ENCODE measurements around the gene CUX1.
A peak's percentile ranks its signal among the peaks of the same experiment; 100 is the strongest.

The CUX1 gene

DNA sequence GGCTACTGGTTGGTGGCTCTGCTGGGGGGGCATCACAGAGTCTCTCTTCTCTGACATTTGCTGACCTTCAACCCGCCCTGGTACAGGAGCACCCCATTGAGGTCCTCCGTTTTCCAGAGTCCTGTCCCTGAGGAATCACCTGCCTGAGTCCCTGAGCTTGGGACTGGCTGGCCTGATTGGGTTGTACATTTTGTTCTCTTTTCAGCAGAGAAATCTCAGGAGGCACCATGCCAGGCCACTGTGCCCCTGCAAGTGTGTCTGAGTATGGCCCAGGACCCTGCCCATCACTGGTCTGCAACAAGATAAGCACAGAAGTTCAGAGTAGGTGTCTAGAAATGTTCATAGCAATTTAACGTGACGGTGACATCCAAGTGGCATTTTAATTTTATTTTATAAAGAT lies 131.2 kb downstream of the CUX1 start:
- peaks cover 38% of the 10 kb centered on the region for H4K20me1 ChIP-seq (ENCODE audit: insufficient read depth, low read length)
- H3K79me2 ChIP-seq (ENCODE audit: insufficient read depth, low read length): peaks cover 96% of the 10 kb centered on the region
- ATAC-seq (ENCODE audit: insufficient read depth, low read depth) (no peak), DNase-seq (no peak)
- H3K9ac ChIP-seq (ENCODE audit: low read depth, low read length): no peak overlapping the region
- H3K4me1 ChIP-seq (ENCODE audit: insufficient read depth, low read length): peaks cover 15% of the 10 kb centered on the region
- no peak overlapping the region for H2AFZ ChIP-seq (ENCODE audit: low read depth, low read length)
- H3K27ac ChIP-seq (ENCODE audit: low read length): peak overlapping the region; percentile 19; the same call in 1 of the 2 replicates
- H3K4me3 ChIP-seq (ENCODE audit: low read depth in 1 of 2, low read length in 2 of 2): no peak overlapping the region
- TF ChIP-seq, protein P1, sequence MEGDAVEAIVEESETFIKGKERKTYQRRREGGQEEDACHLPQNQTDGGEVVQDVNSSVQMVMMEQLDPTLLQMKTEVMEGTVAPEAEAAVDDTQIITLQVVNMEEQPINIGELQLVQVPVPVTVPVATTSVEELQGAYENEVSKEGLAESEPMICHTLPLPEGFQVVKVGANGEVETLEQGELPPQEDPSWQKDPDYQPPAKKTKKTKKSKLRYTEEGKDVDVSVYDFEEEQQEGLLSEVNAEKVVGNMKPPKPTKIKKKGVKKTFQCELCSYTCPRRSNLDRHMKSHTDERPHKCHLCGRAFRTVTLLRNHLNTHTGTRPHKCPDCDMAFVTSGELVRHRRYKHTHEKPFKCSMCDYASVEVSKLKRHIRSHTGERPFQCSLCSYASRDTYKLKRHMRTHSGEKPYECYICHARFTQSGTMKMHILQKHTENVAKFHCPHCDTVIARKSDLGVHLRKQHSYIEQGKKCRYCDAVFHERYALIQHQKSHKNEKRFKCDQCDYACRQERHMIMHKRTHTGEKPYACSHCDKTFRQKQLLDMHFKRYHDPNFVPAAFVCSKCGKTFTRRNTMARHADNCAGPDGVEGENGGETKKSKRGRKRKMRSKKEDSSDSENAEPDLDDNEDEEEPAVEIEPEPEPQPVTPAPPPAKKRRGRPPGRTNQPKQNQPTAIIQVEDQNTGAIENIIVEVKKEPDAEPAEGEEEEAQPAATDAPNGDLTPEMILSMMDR (IDR thresholded peaks at IDR 0.05; ENCODE audit: borderline replicate concordance, extremely low read depth, low read length, poor library complexity, severe bottlenecking): no peak
- no peaks in the 10 kb centered on the region for H3K9me3 ChIP-seq (ENCODE audit: insufficient read depth, low read length, severe bottlenecking)
- no peaks in the 10 kb centered on the region for H3K27me3 ChIP-seq (ENCODE audit: insufficient read depth, low read length, poor library complexity)
- H3K36me3 ChIP-seq (ENCODE audit: insufficient read depth, low read length): peaks cover 21% of the 10 kb centered on the region
- no peak overlapping the region for H3K4me2 ChIP-seq (ENCODE audit: insufficient read depth, low read length)

DNA sequence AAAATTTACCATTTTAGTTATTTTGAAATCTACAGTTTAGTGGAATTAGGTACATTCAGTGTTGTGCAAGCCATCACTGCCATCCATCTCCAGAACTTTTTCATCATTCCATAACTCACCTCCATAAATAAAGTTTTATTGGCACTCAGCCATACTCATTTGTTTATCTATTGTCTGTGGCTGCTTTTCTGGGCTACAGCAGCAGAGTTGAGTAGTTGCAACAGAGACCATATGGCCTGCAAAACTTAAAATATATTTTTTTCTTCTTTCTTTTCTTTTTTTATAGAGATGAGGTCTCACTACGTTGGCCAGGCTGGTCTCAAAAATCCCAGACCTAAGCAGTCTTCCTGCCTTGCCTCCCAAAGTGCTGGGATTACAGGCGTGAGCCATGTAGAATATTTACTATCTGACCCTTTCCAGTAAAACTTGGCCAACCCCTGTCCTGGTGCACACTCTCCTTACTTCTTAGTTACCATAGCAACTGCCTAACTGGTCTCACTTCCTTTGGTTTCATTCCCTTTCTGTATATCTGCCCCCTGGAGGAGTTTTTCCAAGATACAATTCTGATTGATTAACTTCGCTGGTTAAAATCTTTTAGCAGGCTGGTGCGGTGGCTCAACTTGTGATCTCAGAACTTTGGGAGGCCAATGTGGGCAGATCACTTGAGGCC lies 133.2 kb downstream of the CUX1 start:
- Histone ChIP-seq H3K4me2 (ENCODE audit: insufficient read depth, low read length) (no peak overlapping the region), H2AFZ (ENCODE audit: low read depth, low read length) (no peak overlapping the region), H3K4me1 (ENCODE audit: insufficient read depth, low read length) (peaks cover 33% of the 10 kb centered on the region), H3K79me2 (ENCODE audit: insufficient read depth, low read length) (peaks cover 96% of the 10 kb centered on the region), H3K9me3 (ENCODE audit: insufficient read depth, low read length, severe bottlenecking) (no peaks in the 10 kb centered on the region), H3K9ac (ENCODE audit: low read depth, low read length) (no peak overlapping the region), H3K27me3 (ENCODE audit: insufficient read depth, low read length, poor library complexity) (no peaks in the 10 kb centered on the region), H3K27ac (ENCODE audit: low read length) (0 out of 2 replicates have a peak overlapping the region, but pooled peaks have one; percentile 30), H3K36me3 (ENCODE audit: insufficient read depth, low read length) (peaks cover 16% of the 10 kb centered on the region), H3K4me3 (ENCODE audit: low read depth in 1 of 2, low read length in 2 of 2) (no peak overlapping the region), H4K20me1 (ENCODE audit: insufficient read depth, low read length) (peaks cover 31% of the 10 kb centered on the region; the same call in 1 of the 2 replicates)
- DNase-seq (no peak), ATAC-seq (ENCODE audit: insufficient read depth, low read depth) (no peak)
- TF ChIP-seq, protein P1 (IDR thresholded peaks at IDR 0.05; ENCODE audit: borderline replicate concordance, extremely low read depth, low read length, poor library complexity, severe bottlenecking): no peak
- no peak for TF ChIP-seq EZH2 (IDR thresholded peaks at IDR 0.05; ENCODE audit: borderline replicate concordance, low read depth, low read length, severe bottlenecking)

DNA sequence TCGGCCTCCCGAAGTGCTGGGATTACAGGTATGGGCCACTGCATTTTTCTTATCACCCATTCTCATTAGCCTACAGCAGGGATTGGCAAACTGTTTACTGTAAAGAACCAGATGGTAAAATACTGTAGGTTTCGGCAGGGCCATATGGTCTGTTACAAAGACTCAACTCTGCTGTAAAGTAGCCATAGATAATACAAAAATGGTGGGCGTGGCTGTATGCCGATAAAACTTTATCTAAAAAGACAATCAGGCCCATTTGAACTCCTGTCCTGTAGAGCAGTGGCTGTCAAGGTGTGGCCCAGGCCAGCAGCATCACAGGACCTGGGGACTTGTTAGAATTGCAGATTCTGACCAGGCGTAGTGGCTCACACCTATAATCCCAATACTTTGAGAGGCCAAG lies 134.3 kb downstream of the CUX1 start:
- DNase-seq (no peak), ATAC-seq (ENCODE audit: insufficient read depth, low read depth) (no peak)
- H2AFZ ChIP-seq (ENCODE audit: low read depth, low read length): no peak overlapping the region
- H3K27ac ChIP-seq (ENCODE audit: low read length): no peak overlapping the region
- no peaks in the 10 kb centered on the region for H3K9me3 ChIP-seq (ENCODE audit: insufficient read depth, low read length, severe bottlenecking)
- no peaks in the 10 kb centered on the region for H3K27me3 ChIP-seq (ENCODE audit: insufficient read depth, low read length, poor library complexity)
- TF ChIP-seq, protein P1 (IDR thresholded peaks at IDR 0.05; ENCODE audit: borderline replicate concordance, extremely low read depth, low read length, poor library complexity, severe bottlenecking): no peak
- no peak for TF ChIP-seq EZH2 (IDR thresholded peaks at IDR 0.05; ENCODE audit: borderline replicate concordance, low read depth, low read length, severe bottlenecking)
- H3K4me3 ChIP-seq (ENCODE audit: low read depth in 1 of 2, low read length in 2 of 2): no peak overlapping the region
- H3K4me1 ChIP-seq (ENCODE audit: insufficient read depth, low read length): peaks cover 40% of the 10 kb centered on the region
- peaks cover 16% of the 10 kb centered on the region for H3K36me3 ChIP-seq (ENCODE audit: insufficient read depth, low read length)
- peaks cover 23% of the 10 kb centered on the region; the same call in 1 of the 2 replicates for H4K20me1 ChIP-seq (ENCODE audit: insufficient read depth, low read length)
- H3K79me2 ChIP-seq (ENCODE audit: insufficient read depth, low read length): peaks cover 95% of the 10 kb centered on the region
- H3K4me2 ChIP-seq (ENCODE audit: insufficient read depth, low read length): no peak overlapping the region
- H3K9ac ChIP-seq (ENCODE audit: low read depth, low read length): no peak overlapping the region
